ENCODE results near the gene GDI2. TPM values are rescaled to one million over a fixed set of nuclear protein-coding genes. Genes with fewer than 3 reads are reported as not detected.

Gene GDI2
- total and polyA plus RNA-seq, 2 of the 13 experiments (the other 11 are each of a cell fraction or from before 2014, with no cell fraction given) = 153 to 477 TPM

DNA sequence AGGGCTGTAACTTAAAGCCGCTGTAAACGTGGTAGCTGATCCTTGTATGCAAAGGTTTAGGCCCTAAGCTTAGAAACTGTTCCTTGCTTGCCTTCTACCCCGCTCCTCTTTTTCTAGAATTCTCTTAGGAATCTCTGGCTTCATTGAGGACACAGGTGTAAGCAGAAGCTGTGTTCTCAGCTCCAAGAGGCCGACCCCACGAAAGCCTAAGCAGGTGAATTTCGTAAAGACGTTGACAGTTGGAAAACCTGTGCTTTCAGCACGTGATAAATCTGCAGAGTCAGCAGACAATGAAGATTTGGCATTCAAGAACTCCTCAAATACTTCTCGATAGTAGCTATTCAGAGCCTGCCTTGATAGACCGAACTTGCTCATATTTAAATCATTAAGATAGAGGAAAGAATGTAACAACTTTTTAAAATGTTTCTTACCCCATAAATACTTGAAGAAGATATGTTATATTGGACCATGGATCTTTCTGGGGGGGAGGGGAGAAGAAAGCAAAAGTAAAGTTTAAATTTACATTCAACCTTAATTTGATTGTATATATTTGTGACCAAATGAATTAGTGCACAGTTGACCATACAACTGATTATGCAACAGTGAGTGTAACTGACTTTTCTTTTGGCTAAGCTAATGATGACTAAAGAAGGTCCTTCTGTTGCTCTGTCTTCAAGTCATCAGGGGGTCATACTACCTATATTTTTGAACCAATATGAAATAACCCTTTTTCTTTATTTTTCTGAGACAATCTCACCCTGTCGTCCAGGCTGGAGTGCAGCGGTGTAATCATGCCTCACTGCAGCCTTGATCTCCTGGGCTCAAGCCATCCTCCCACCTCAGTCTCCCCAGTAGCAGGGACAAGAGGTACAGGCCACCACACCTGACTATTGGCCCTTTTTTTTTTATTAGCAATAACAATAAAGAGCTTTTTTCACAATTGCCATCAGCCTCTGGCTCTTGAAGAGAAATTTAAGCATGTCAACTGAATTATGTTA lies 1.2 kb upstream of the GDI2 start (continued):
- no peak for TF ChIP-seq SATB2 (CRISPR knock-in tag; IDR thresholded peaks at IDR 0.05)
- TF ChIP-seq CHD4 (IDR thresholded peaks at IDR 0.05; ENCODE audit: borderline replicate concordance, low read length) = no peak; the same call in 1 of the 2 replicates
- TF ChIP-seq RARG (CRISPR knock-in tag; IDR thresholded peaks at IDR 0.05; ENCODE audit: low read depth) = no peak
- TF ChIP-seq, protein P1, sequence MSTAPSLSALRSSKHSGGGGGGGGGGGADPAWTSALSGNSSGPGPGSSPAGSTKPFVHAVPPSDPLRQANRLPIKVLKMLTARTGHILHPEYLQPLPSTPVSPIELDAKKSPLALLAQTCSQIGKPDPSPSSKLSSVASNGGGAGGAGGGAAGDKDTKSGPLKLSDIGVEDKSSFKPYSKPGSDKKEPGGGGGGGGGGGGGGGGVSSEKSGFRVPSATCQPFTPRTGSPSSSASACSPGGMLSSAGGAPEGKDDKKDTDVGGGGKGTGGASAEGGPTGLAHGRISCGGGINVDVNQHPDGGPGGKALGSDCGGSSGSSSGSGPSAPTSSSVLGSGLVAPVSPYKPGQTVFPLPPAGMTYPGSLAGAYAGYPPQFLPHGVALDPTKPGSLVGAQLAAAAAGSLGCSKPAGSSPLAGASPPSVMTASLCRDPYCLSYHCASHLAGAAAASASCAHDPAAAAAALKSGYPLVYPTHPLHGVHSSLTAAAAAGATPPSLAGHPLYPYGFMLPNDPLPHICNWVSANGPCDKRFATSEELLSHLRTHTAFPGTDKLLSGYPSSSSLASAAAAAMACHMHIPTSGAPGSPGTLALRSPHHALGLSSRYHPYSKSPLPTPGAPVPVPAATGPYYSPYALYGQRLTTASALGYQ (CRISPR knock-in tag; IDR thresholded peaks at IDR 0.05) = no peak
- no peak for TF ChIP-seq ZFP36L2 (CRISPR knock-in tag; IDR thresholded peaks at IDR 0.05)
- TF ChIP-seq ZNF775 (CRISPR knock-in tag; IDR thresholded peaks at IDR 0.05; ENCODE audit: borderline replicate concordance) = no peak
- TF ChIP-seq, protein P2, sequence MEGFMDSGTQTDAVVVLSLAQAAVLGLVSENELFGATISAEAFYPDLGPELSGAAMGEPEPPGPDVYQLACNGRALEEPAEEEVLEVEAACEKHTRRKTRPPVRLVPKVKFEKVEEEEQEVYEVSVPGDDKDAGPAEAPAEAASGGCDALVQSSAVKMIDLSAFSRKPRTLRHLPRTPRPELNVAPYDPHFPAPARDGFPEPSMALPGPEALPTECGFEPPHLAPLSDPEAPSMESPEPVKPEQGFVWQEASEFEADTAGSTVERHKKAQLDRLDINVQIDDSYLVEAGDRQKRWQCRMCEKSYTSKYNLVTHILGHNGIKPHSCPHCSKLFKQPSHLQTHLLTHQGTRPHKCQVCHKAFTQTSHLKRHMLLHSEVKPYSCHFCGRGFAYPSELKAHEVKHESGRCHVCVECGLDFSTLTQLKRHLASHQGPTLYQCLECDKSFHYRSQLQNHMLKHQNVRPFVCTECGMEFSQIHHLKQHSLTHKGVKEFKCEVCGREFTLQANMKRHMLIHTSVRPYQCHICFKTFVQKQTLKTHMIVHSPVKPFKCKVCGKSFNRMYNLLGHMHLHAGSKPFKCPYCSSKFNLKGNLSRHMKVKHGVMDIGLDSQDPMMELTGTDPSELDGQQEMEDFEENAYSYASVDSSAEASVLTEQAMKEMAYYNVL (CRISPR knock-in tag; IDR thresholded peaks at IDR 0.05; ENCODE audit: borderline replicate concordance) = no peak
- TF ChIP-seq TEAD3 (CRISPR knock-in tag; optimal IDR thresholded peaks at IDR 0.05; ENCODE audit: borderline replicate concordance) = no peak
- TF ChIP-seq GZF1 (CRISPR knock-in tag; IDR thresholded peaks at IDR 0.05) = no peak
- TF ChIP-seq ZNF460 (CRISPR knock-in tag; IDR thresholded peaks at IDR 0.05; ENCODE audit: borderline replicate concordance) = no peak
- TF ChIP-seq NFIB (CRISPR knock-in tag; IDR thresholded peaks at IDR 0.05; ENCODE audit: borderline replicate concordance) = 0 out of 2 replicates have a peak, but pooled peaks have one; percentile 15
- no peak for TF ChIP-seq HOXA9 (CRISPR knock-in tag; IDR thresholded peaks at IDR 0.05; ENCODE audit: borderline replicate concordance)
- TF ChIP-seq, protein P3, sequence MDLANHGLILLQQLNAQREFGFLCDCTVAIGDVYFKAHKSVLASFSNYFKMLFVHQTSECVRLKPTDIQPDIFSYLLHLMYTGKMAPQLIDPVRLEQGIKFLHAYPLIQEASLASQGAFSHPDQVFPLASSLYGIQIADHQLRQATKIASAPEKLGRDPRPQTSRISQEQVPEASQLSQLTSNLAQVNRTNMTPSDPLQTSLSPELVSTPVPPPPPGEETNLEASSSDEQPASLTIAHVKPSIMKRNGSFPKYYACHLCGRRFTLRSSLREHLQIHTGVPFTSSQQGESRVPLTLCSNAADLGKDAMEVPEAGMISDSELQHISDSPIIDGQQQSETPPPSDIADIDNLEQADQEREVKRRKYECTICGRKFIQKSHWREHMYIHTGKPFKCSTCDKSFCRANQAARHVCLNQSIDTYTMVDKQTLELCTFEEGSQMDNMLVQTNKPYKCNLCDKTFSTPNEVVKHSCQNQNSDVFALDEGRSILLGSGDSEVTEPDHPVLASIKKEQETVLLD (CRISPR knock-in tag; IDR thresholded peaks at IDR 0.05; ENCODE audit: low read depth) = no peak
- TF ChIP-seq ZNF616 (CRISPR knock-in tag; IDR thresholded peaks at IDR 0.05; ENCODE audit: low read depth) = no peak
- TF ChIP-seq, protein P4, sequence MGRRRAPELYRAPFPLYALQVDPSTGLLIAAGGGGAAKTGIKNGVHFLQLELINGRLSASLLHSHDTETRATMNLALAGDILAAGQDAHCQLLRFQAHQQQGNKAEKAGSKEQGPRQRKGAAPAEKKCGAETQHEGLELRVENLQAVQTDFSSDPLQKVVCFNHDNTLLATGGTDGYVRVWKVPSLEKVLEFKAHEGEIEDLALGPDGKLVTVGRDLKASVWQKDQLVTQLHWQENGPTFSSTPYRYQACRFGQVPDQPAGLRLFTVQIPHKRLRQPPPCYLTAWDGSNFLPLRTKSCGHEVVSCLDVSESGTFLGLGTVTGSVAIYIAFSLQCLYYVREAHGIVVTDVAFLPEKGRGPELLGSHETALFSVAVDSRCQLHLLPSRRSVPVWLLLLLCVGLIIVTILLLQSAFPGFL (CRISPR knock-in tag; IDR thresholded peaks at IDR 0.05) = no peak
- TF ChIP-seq, protein P5, sequence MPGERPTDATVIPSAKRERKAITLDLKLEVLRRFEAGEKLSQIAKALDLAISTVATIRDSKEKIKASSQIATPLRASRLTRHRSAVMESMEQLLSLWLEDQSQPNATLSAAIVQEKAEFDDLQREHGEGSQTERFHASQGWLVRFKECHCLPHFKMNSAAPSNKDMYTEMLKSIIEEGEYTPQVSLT (CRISPR knock-in tag; IDR thresholded peaks at IDR 0.05; ENCODE audit: borderline replicate concordance, low read depth) = no peak
- 0 out of 2 replicates have a peak, but pooled peaks have one; percentile 11 for TF ChIP-seq ZFP41 (CRISPR knock-in tag; IDR thresholded peaks at IDR 0.05; ENCODE audit: borderline replicate concordance)
- TF ChIP-seq XBP1 (CRISPR knock-in tag; IDR thresholded peaks at IDR 0.05) = no peak
- no peak for TF ChIP-seq CBX2 (IDR thresholded peaks at IDR 0.05; ENCODE audit: low read depth, low read length)
- TF ChIP-seq CBX2 (CRISPR knock-in tag; IDR thresholded peaks at IDR 0.05; ENCODE audit: low read depth) = no peak
- TF ChIP-seq ZSCAN20 (CRISPR knock-in tag; IDR thresholded peaks at IDR 0.05; ENCODE audit: borderline replicate concordance) = no peak
- no peak for TF ChIP-seq BORCS8-MEF2B (CRISPR knock-in tag; IDR thresholded peaks at IDR 0.05)
